ENCODE measurements around the gene PPP2R2D. TPM values are rescaled to one million over a fixed set of nuclear protein-coding genes. Genes with fewer than 3 reads are reported as not detected.
"Not testable (repeated sequence)": the region's sequence is repeated elsewhere in the genome, so short reads cannot be mapped to it uniquely, and the experiment has no call there.

PPP2R2D gene
- total RNA-seq, 1 donor from 2014 or later: 64.1 TPM

DNA sequence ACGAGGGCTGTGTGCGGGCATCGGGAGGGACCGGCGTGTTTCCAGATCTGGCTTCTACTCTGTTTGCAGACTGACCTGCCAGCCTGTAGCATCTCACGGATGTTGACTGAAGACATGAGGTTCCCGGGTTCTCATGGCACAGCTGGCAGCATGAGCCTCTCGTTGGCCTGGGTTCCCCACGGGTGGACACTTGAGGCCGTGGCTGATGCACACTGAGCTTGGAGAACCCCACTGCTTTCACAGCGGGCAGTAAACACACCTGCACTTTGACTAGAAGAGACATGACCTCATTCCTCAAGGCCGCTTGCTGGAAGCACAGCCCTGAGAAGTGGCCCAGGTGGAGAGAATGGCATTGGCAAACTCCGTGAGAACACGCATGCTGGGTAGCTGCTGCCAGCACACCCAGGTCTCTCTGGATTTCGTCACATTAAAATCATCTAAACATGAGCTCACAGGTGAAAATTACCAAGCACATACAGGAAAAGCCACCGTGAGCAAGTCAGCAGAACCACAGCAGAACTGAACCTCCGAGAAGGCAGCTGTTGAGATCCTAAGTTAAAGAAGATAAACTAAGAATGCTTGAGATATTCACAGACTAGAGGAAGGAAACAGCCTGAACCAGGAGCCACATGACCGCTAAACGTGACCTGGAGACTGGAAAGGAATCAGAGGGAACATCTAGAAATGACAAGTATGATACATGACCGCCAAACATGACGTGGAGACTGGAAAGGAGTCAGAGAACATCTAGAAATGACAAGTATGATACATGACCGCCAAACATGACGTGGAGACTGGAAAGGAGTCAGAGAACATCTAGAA, 48.4 kb downstream of the PPP2R2D start:
- no peak for DNase-seq

DNA sequence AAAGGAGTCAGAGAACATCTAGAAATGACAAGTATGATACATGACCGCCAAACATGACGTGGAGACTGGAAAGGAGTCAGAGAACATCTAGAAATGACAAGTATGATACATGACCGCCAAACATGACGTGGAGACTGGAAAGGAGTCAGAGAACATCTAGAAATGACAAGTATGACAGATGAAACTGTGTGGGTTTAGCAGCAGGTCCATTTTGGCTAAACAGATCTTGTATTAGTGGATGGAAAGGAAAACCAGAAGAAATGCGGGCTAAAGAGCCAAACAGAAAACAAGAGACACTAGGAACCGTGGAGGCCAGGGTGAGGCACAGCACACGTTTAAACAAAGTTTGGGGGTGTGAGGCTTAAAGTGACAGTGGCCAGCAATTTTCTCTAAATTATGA, 49.1 kb downstream of the PPP2R2D start:
- not testable (repeated sequence) for DNase-seq

DNA sequence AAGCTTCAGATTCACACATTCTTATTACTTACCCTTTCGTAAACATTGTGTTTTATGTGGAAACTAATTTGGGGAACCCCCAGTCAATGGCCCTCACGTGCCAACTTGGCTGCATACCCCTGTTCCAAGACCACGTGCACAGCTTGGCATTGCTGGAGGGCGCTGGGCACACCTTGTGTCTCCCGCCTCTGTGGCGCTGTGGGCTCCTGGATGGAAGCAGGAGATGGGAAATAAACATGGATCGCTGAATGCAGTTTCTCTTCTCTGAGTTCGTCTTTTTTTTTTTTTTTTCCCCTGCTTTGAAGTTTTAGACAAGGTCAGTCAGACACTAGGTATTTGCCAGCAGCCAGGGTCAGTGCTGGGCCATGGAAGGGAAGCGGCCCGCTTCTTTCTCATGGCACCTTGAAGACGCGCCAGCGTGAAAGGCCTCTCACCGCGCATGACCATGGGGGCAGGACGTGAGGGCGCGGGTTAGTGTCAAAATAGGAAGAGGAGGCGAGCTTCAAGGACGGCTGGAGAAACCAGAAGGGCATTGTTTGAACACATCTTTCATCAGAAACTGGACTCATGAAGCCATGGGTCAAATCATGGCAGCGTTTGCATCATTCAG, 53.7 kb downstream of the PPP2R2D start:
- no peak for DNase-seq

DNA sequence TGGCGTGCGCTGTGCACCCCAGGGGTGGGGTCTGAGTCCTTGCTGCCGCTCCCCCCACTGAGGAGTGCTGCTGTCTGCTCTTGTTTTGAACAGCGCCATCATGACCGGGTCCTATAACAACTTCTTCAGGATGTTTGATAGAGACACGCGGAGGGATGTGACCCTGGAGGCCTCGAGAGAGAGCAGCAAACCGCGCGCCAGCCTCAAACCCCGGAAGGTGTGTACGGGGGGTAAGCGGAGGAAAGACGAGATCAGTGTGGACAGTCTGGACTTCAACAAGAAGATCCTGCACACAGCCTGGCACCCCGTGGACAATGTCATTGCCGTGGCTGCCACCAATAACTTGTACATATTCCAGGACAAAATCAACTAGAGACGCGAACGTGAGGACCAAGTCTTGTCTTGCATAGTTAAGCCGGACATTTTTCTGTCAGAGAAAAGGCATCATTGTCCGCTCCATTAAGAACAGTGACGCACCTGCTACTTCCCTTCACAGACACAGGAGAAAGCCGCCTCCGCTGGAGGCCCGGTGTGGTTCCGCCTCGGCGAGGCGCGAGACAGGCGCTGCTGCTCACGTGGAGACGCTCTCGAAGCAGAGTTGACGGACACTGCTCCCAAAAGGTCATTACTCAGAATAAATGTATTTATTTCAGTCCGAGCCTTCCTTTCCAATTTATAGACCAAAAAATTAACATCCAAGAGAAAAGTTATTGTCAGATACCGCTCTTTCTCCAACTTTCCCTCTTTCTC, 55.0 kb downstream of the PPP2R2D start:
- no peak for DNase-seq

DNA sequence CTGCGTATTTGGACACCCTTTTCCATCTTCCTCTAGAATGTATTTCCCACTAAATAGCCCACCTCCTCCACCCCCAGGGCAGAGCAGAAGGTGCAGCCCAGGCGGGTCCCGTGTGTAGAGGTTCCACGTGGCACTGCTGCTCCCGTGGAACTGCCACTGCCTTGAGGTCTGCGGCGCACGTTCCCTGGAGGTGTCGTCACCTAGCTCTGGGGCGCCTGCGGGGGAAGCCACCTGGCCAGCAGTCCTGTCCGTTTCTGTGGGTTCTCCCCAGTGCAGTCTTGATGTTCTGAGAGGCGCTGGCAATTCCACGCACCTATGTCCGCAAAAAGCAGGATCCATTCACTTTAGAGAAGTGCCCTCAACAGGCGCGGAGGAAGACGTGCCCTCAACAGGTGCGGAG, 59.0 kb downstream of the PPP2R2D start:
- DNase-seq: no peak

DNA sequence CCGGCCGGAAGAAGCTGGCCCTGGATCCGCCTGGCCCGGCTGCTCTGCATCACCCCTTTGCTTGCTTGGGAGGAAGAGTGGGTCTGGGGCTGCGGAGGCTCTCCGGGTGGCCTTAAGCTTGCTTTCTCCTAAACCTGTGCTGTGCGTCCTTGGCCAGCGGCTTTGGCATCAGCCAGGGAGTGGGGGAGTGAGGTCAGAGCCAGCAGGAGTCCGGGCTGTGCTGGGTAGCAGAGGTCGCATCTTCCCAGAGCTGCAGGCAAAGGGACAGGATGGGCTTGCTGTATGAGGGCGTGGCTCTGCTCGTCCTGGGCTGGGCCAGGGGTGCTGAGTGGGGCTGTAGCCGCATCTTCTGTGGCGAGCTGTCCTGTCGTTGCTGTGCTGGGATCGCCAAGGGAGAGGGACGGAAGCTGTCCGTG, 59.8 kb downstream of the PPP2R2D start:
- no peak for DNase-seq

DNA sequence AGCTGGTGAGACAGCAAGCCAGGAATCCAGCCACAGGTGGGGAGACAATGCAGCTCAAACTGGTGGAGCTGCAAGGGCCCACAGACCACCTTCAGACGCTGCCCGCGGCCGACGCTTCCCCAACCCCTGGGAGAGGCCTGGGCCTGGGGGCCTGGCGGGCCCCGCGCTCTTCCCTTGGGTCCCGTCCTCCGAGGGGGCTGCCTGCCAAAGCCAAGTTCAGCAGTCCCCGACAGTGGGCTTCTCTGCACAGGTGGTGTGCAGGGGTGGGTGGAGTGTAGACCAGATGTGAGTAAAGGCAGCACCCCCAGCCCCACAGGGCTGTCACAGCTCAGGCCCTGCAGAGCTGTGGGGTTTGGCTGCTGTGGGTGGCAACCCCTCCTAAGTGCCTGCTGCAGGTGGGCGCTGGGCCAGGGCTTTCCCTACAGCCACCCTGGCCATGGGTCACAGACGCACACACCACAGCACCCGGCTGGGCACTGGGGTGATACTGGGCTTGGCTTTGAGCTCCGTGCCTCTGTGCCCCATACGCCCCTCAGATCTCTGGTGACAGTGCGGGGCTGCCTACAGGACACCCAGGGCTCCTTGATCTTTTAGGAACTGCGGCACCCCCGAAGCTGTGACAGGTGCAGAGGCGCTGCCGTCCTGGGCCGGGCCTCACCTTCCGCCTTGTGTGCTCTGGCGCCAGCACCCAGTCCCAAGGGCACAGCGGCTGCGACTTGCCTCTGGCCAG, 60.4 kb downstream of the PPP2R2D start:
- DNase-seq: no peak

DNA sequence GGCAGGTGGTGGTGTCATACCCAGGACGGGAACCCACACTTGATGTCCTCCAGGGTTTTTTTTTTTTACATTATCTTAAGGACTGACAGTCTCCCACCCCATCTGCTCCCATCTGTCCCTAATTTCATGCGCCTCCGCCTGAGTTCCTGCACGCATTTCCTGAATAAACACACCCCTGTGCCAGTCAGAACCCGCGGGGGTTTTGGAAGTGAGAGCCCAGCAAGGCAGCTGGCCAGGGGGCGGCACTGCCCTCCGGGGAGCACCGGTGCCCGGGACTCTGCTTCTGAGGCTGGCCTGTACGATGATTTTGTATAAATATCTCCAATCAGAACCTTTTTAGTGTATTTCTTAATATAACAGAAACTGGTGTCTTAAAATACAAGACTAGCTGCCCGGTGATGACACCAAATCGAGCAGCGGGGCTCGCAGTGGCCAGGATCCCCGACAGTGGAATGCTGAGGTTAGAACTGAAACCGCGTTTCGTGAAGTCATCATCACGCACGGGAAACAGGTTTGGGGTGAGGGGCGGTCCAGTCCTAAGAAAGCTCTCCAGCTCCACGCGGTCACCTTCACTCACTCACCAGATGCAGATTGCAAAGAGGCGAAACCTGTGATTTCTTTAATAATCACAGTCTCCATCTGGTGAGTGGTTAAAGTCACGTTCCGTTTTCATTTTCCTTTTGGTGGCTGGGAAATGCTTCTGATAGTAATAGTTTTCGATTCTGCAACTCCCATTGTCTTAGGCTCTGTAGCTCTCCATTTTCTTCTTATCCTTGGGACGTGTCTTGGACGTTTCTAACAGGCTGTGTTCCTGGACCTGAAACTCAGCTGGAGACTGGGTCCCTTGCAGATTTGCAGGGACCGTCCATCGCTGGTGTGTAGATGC, 61.2 kb downstream of the PPP2R2D start:
- DNase-seq: no peak

DNA sequence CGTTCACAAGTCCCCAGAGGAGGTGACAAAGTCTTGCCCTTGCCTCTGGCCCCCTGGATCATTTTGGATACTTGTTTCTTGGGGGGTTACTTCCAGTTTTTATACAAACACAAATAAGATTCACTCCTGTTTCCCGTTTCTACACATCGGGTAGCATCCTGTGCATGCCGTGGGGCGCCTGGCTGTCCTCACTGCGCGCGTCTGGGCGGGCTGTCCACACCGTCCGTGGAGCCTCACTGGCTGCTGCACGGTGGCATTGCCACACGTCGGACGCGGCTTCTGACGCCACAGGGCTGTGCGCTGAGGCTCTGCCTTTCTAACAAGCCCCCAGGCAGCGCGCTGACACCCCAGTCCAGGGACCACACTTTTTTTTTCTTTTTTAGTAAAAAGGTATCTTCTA, 62.5 kb downstream of the PPP2R2D start:
- no peak for DNase-seq

DNA sequence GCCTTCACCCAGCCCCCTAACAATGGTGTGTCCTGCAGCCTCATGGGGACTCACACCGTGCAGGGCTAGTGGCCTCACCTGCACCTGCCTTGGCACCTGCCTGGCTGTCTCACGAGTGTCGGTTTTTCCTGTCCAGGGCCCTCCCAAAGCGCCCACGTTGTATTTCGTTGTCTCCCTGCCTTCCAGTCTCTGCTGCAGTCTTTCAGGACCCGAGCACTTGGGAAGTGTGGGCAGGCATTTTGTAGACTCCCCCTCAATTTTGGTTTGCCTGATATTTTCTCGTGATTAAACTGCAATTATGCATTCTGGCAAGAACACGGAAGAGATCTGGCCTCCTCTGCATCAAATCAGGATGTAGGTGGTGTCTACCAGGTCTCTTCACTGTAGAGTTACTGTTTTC, 63.0 kb downstream of the PPP2R2D start:
- no peak for DNase-seq

DNA sequence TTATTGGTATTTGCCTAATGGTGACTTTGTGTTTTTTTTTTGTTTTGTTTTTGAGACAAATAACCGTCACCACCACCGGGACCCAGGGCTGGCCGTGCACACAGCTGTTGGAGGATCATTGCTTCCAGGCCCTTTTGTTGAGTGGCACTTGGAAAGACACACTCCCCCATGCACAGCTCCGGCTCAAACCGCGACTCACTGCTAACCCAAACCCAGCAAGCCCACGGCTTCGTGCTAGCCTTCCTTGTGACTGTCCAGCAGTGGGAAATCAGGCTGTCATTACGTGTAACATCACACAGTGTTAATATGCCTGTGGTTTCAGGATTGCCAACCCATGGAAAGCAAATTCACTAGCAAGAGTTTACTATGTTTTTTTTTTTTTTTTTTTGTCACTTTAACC, 63.5 kb downstream of the PPP2R2D start:
- no peak for DNase-seq

DNA sequence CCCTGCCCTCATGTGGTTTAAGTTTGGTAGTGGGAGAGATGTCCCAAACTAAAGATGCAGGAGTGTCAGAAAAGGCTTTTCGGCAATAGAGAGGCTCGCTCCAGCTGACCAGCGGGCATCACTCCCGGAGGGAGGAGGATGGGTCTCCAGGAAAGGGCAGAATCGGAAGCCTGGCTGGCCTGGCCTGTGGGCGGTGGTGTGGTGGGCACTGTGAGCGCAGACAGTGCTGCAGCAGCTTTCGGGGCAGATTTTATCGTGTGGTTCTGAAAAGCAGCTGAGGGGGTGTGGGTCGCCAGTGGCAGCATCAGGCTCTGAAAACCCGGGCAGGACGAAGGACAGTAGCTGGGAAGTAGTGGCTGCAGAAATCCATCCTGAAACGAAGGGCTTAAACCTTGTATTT, 68.1 kb downstream of the PPP2R2D start:
- no peak for DNase-seq

DNA sequence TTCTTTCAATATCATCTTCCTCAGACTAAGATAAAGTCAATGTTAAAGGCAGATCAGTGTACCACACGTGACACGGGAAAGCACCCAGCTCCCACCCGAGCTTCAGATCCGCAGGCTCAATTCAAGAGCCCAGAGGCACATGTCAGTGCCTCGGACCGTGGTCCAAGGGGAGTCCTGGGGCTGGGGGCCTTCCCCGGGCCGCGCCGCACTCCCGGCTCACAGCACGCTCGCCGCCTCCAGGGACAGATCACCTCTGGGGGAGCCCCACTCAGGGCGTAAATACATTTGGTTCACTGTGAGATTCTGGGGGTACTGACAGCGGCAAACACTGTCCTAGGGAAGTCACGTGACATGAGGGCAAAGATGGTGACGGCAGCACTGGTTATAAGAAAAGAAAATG, 70.1 kb downstream of the PPP2R2D start:
- DNase-seq: no peak

DNA sequence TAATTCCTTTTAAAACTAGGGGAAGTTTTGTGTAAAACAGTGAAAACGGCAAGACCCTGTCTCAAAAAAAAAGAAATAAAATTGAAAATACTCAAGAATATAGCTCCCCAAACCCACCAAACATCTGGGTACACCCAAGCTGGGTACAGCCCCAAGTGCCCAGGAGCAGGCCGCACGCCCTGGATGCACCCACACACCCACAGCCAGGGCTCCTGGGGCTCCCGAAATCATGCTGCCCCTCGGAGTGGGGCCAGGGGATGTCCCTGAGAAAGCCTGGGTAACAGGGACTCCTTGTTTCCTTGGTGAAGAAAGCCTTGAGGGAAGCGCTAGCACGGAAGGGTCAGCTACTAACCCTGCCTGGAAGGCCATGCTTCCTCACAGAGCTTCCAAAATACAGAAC, 70.8 kb downstream of the PPP2R2D start:
- DNase-seq: no peak

DNA sequence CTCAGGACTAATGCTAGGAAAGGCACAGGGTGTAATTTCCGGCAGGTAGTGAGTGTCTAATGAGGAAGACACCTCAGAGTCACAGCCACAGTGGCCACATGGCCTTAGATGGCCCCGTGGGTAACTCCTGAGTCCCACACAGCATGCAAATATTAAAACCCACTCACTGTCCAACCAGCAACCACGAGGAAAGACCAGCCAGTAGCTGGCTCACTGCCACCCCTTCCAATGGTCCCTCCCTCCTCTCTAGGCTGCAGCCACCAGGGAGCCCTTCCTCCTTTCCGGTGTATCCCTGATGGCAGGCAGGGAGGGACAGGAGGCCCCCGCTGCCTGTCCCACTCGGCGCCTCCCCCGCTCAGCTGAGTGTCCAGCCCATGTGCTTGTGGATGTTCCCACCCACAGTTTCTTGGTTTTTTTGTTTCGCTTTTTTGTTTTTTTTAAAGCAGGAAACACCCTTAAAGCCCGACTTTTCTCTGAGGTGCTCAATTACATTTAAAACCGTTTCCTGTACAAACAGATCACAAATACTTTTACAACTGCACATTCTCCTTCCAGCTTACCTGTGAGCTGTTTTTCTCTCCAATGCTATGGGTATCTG, 71.8 kb downstream of the PPP2R2D start:
- DNase-seq: no peak

DNA sequence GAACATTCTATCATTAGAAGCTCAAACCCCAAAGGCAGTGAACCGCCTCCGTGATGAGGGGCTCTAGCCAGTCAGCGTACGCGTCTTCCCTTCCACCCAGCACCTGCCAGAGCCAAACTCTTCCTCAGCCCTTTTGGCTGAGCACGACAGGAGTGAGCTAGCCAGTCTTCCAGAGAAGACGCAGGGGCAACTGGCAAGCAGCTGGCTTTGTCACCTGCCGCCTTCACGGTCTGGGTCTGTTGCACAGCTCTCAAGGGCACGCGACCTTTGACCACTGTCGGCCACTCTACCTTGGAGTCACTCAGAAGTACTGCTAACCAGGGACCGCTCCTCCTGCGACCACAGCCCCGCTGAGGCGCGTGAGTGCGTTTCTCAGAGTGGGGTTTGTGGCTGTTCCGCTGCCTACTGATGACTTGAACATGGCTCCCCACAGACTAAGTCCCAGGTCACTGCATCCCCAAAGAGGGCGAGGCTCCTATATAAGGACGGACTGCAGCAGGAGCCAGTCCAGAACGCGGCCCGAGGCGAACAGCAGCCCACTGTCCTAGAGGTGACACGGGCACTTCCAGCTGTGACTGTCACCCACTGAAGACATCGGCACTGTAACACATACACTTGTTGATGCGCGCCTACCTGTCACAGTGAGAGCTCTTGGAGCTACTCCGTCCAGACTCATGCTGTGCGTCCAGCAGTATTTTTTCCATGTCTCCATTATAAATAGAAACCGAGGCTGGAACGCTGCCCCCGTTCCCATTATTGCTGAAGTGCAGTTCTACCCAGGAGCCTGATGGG, 72.5 kb downstream of the PPP2R2D start:
- no peak for DNase-seq

DNA sequence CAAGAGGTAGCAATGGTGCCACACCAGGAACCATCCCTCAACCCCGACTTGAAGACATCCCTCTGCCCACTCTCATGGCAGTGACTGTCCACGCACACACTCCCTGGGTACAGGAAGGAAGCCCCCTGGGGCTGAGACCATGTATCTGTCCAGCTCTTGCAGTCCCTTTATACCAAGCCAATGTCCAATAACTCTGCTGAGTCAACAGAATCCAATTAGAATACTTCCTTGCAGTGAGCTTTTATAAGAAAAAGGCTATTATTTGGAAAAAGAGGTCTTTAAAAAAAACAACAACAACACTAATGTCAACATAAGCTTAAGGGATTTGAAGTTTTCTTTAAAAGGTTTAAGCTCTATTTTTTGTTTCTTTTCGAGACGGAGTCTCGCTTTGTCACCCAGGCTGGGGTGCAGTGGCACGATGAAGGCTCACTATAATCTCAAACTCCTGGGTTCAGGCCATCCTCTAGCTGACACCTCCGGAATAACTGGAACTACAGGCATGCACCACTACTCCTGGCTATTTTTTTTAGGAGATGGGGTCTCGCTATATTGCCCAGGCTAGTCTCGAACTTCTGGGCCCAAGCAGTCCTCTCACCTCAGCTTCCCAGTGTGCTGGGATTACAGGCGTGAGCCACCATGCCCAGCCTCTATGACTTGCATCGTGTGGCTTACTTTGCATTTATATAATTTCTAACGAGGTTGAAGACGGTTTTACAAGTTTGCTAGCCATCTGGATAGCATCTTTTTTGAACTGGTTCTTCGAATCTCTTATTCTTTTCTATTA, 73.4 kb downstream of the PPP2R2D start:
- DNase-seq: no peak

DNA sequence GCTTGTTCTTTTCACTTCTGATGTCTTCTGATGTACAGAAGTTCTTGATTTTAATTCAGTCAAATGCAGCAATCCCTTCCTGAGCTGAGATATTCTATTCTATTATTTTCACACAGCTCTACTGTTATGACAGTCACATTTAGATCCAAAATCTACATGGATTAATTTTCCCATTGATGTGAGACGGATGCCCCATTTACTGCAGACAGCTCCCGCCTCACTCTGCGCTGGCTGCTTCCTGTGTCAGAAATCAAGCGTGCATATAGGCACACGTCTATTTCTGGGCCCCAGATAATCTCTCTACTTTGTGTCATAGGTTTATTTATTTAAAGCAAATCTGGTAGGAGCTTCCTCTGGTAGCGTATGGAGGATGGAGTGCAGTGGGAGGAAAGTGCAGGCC, 74.2 kb downstream of the PPP2R2D start:
- no peak for DNase-seq

DNA sequence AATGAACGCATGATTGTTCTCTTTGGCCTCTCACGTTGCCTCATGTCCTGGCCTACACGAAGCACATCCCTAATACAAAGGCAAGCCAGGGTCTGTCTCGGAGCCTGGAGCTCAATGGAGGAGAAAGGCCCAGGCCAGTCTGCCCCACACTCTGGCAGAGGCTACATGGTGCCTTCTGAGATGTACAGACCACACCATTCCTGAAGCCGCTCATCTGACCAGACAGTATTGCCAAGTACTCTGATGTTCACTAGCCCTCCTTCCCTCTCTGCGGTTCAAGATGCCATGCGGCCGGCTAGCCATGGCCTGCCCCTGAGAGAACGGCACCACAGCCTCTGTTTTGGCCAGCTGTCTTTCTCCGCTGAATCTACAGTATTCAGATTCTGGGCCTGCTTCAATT, 75.0 kb downstream of the PPP2R2D start:
- DNase-seq: no peak

Measured in occipital lobe (tissue), 2 donors.